SU-DHL-6 (cell line): ENCODE data around the gene MYOM1.

ENCODE experiments used
- EZH2phosphoT487 ChIP-seq: fragments of 200-600 bp; sonication (generic), shearing (Covaris generic); conservative IDR thresholded peaks from 2 replicates; pipeline ENCODE4 v1.6.1; 2018; ENCODE audit warnings: mild to moderate bottlenecking, antibody characterized with exemption, low read length, moderate library complexity, mixed read lengths
- TF ChIP-seq, protein P1 (sequence below): fragments of 200-600 bp; sonication (generic); IDR thresholded peaks from one replicate; pipeline ENCODE4 v1.5.1; 2017; ENCODE audit warnings: antibody characterized with exemption, mild to moderate bottlenecking, low read length, moderate library complexity; ENCODE audit not compliant: insufficient read depth, poor library complexity, severe bottlenecking

DNA sequence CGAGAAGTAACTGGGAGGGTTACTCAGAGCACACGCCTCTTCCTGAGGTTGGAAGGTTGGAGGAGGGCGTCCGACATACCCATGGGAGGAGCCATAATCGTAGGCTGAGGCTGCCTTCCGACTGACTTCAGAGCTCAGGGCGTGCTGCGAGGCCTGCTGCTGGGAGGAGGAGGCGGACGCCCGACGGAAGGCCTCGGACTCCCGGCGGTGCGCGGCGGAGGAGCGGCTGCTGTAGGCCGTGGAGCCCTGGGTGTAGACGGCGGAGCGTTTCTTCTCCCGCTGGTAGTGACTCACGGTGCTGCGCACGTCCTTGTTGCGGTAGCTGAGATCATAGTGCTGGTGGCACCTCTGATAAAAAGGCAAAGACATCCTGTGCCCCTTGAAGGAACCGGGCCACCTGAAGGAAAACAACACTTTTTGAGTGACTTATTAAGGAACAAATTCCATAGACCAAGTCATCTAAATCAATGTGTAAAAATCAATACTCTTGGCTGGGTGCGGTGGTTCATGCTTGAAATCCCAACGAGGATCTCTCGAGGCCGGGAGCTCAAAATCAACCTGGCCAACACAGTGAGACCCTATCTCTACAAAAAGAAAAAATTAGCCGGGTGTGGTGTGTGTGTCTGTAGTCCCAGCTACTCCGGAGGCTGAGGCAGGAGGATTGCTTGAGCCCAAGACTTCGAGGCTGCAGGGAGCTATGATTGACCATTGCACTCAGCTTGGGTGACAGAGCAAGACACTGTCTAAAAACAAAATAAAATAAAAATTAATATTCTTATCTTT is 4.7 kb downstream of the MYOM1 start:
- TF ChIP-seq, protein P1, sequence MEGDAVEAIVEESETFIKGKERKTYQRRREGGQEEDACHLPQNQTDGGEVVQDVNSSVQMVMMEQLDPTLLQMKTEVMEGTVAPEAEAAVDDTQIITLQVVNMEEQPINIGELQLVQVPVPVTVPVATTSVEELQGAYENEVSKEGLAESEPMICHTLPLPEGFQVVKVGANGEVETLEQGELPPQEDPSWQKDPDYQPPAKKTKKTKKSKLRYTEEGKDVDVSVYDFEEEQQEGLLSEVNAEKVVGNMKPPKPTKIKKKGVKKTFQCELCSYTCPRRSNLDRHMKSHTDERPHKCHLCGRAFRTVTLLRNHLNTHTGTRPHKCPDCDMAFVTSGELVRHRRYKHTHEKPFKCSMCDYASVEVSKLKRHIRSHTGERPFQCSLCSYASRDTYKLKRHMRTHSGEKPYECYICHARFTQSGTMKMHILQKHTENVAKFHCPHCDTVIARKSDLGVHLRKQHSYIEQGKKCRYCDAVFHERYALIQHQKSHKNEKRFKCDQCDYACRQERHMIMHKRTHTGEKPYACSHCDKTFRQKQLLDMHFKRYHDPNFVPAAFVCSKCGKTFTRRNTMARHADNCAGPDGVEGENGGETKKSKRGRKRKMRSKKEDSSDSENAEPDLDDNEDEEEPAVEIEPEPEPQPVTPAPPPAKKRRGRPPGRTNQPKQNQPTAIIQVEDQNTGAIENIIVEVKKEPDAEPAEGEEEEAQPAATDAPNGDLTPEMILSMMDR = no peak
- no peak for TF ChIP-seq EZH2phosphoT487
